Measurements from ENCODE around the gene FILIP1. TPM values are rescaled to one million over a fixed set of nuclear protein-coding genes. Genes with fewer than 3 reads are reported as not detected.

The FILIP1 gene
- total RNA-seq, 1 donor = under 0.01 TPM

DNA sequence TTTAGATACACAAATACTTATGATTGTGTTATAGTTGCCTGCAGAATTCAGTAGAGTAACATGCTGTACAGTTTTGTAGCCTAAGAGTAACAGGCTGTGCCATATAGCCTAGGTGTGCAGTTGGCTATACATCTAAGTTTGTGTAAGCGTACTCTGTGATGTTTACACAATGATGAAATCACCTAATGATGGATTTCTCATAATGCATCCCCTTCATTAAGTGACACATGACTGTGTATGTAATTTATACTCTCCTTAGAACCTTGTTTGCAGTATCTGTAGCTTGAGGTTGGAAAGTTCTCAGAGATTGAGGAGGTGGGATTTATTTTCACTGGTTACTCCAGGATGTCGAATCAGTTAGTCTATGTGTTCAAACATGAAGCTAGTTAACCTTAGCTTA is 142.0 kb downstream of the FILIP1 start:
- Histone ChIP-seq H3K4me1 (ENCODE audit: insufficient read depth, low read length) (peaks cover 8% of the 10 kb centered on the region), H3K4me2 (ENCODE audit: insufficient read depth, low read length) (no peak overlapping the region), H3K4me3 (ENCODE audit: insufficient read depth, low read length) (no peak overlapping the region), H3K27me3 (ENCODE audit: insufficient read depth, low read length) (peaks cover 14% of the 10 kb centered on the region), H3K9me3 (ENCODE audit: low read depth, low read length) (no peaks in the 10 kb centered on the region), H3K27ac (ENCODE audit: low read depth, low read length) (no peak overlapping the region), H2AFZ (ENCODE audit: low read length) (no peak overlapping the region), H3K36me3 (ENCODE audit: insufficient read depth, low read length) (no peaks in the 10 kb centered on the region), H4K20me1 (ENCODE audit: insufficient read depth, low read length) (no peaks in the 10 kb centered on the region), H3K79me2 (ENCODE audit: insufficient read depth, low read length) (no peaks in the 10 kb centered on the region)
- TF ChIP-seq CTCF (IDR thresholded peaks at IDR 0.05; ENCODE audit: extremely low read depth, low read depth, low read length) = no peak
- DNase-seq (ENCODE audit: insufficient read length, low spot score, missing footprints) = no peak

GRCh38 chr6:75350808-75351207 is 142.8 kb downstream of the FILIP1 start:
- H3K27me3 ChIP-seq (ENCODE audit: insufficient read depth, low read length) = peaks cover 14% of the 10 kb centered on the region
- no peak overlapping the region for H2AFZ ChIP-seq (ENCODE audit: low read length)
- no peak overlapping the region for H3K4me2 ChIP-seq (ENCODE audit: insufficient read depth, low read length)
- no peak for DNase-seq (ENCODE audit: insufficient read length, low spot score, missing footprints)
- TF ChIP-seq CTCF (IDR thresholded peaks at IDR 0.05; ENCODE audit: extremely low read depth, low read depth, low read length) = no peak
- no peaks in the 10 kb centered on the region for H3K36me3 ChIP-seq (ENCODE audit: insufficient read depth, low read length)
- no peak overlapping the region for H3K27ac ChIP-seq (ENCODE audit: low read depth, low read length)
- no peaks in the 10 kb centered on the region for H3K79me2 ChIP-seq (ENCODE audit: insufficient read depth, low read length)
- no peaks in the 10 kb centered on the region for H4K20me1 ChIP-seq (ENCODE audit: insufficient read depth, low read length)
- H3K4me3 ChIP-seq (ENCODE audit: insufficient read depth, low read length) = no peak overlapping the region
- H3K4me1 ChIP-seq (ENCODE audit: insufficient read depth, low read length) = peaks cover 8% of the 10 kb centered on the region
- H3K9me3 ChIP-seq (ENCODE audit: low read depth, low read length) = no peaks in the 10 kb centered on the region

GRCh38 chr6:75350156-75350555 is 143.4 kb downstream of the FILIP1 start:
- TF ChIP-seq CTCF (IDR thresholded peaks at IDR 0.05; ENCODE audit: extremely low read depth, low read depth, low read length) = no peak
- Histone ChIP-seq H2AFZ (ENCODE audit: low read length) (no peak overlapping the region), H4K20me1 (ENCODE audit: insufficient read depth, low read length) (no peaks in the 10 kb centered on the region), H3K9me3 (ENCODE audit: low read depth, low read length) (no peaks in the 10 kb centered on the region), H3K4me1 (ENCODE audit: insufficient read depth, low read length) (peaks cover 8% of the 10 kb centered on the region), H3K4me3 (ENCODE audit: insufficient read depth, low read length) (no peak overlapping the region), H3K36me3 (ENCODE audit: insufficient read depth, low read length) (no peaks in the 10 kb centered on the region), H3K79me2 (ENCODE audit: insufficient read depth, low read length) (no peaks in the 10 kb centered on the region), H3K27me3 (ENCODE audit: insufficient read depth, low read length) (peaks cover 14% of the 10 kb centered on the region), H3K4me2 (ENCODE audit: insufficient read depth, low read length) (peak overlapping the region; percentile 87), H3K27ac (ENCODE audit: low read depth, low read length) (no peak overlapping the region)
- DNase-seq (ENCODE audit: insufficient read length, low spot score, missing footprints) = no peak

GRCh38 chr6:75349262-75349984 is 144.2 kb downstream of the FILIP1 start:
- no peak overlapping the region for H3K27ac ChIP-seq (ENCODE audit: low read depth, low read length)
- no peak for DNase-seq (ENCODE audit: insufficient read length, low spot score, missing footprints)
- H3K27me3 ChIP-seq (ENCODE audit: insufficient read depth, low read length) = peaks cover 14% of the 10 kb centered on the region
- no peaks in the 10 kb centered on the region for H4K20me1 ChIP-seq (ENCODE audit: insufficient read depth, low read length)
- no peak for TF ChIP-seq CTCF (IDR thresholded peaks at IDR 0.05; ENCODE audit: extremely low read depth, low read depth, low read length)
- no peaks in the 10 kb centered on the region for H3K9me3 ChIP-seq (ENCODE audit: low read depth, low read length)
- peaks cover 8% of the 10 kb centered on the region for H3K4me1 ChIP-seq (ENCODE audit: insufficient read depth, low read length)
- no peaks in the 10 kb centered on the region for H3K36me3 ChIP-seq (ENCODE audit: insufficient read depth, low read length)
- H3K4me2 ChIP-seq (ENCODE audit: insufficient read depth, low read length) = peak overlapping the region; percentile 87
- H2AFZ ChIP-seq (ENCODE audit: low read length) = peak overlapping the region; percentile 82
- peak overlapping the region; percentile 61 for H3K4me3 ChIP-seq (ENCODE audit: insufficient read depth, low read length)
- H3K79me2 ChIP-seq (ENCODE audit: insufficient read depth, low read length) = no peaks in the 10 kb centered on the region
